GM12892 (cell line): Measurements from ENCODE around the gene RBMS1.

Experiments used
- POLR2A ChIP-seq: IDR thresholded peaks from 2 replicates; pipeline ENCODE4 v1.6.1; 2011; ENCODE audit warnings: low read depth, low read length, control low read depth
- TAF1 ChIP-seq: IDR thresholded peaks from 2 replicates; pipeline ENCODE4 v1.6.1; 2011; ENCODE audit warnings: low read depth, mild to moderate bottlenecking, control low read depth, low read length, borderline replicate concordance

DNA sequence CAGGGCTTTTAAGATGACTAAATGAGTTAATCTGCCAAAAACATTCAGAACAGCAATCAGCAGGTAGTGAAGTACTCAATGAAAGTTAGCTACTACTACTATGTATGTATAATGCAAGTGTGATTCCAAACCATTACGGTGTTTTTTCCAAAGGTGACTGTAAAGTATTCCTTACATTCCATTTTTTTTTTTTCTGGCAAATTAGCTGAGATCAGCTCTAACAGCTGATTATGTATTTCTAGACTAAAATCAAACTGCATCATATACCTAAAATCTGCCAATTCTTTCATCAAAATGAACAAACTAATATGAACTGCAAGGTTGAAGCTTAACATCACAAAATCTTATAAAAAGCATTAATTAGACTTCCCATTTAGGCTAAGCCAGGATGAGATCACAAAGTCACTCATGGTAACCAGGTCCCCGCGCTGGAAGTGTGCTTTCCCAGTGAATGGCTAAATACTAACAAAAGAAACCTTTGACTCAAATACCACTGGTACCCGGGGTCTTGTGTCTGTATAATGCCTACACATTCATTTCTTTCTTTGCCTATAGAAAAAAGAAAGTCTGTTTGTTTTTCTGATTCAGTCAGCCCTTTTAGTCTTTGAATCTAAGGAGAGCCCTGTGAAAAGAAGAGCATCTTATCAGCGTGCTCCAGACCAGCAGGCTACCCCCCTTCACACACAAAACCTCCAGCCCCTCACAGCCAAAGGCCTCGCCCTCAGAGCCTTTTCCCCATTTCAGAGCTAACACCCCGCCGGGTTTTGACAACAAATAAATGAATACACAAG, 88.3 kb downstream of the RBMS1 start:
- TF ChIP-seq TAF1 (no peak), POLR2A (no peak)
